HCT116 (cell line): ENCODE results near the gene NPW. TPM values are rescaled to one million over a fixed set of nuclear protein-coding genes. Genes with fewer than 3 reads are reported as not detected.

Experiments used
- ATAC-seq: fragments of 200-7000 bp; cut with Tn5 transposase; 2 replicates; pipeline ENCODE4 v1.9.1; 2020; ENCODE audit warnings: mild to moderate bottlenecking, moderate library complexity
- BruUV-seq: library from RNA; stranded (reverse); fragments of 400-500 nt; replicated peaks from 2 replicates; lab custom pipeline; 2021; lab: Mats Ljungman, UMichigan
- CTCF ChIA-PET: fragments of 300-600 bp; sonication (Branson Sonifier 250); formaldehyde crosslinking; loops from one replicate; lab custom pipeline; 2021; ENCODE audit warnings: antibody characterized with exemption; lab: Charles Lee
- POLR2A ChIA-PET: fragments of 300-600, 350-600 bp; sonication (Branson Sonifier 250); formaldehyde crosslinking; loops from one replicate; lab custom pipeline; 2021; ENCODE audit warnings: antibody characterized with exemption; lab: Charles Lee
- RAD21 ChIA-PET, 2 experiments: fragments of 300-600 bp; sonication (Branson Sonifier 250); formaldehyde crosslinking; loops; one replicate each; lab custom pipeline; 2023; ENCODE audit warnings: low total read pairs in 2 of 2; ENCODE audit not compliant: uncharacterized antibody in 2 of 2, unreplicated experiment in 2 of 2, low non-redundant PET in 1 of 2; lab: Charles Lee
- DNase-seq: peaks from one replicate; pipeline ENCODE4 v3.0.0-alpha.2; 2010; ENCODE audit warnings: low read depth, low spot score
- H2AFZ ChIP-seq: fragments of 200-600 bp; shearing (Covaris generic), sonication (generic); 2 replicates; pipeline ENCODE4 v1.6.1; 2017; ENCODE audit warnings: low read depth, mixed run types, mixed read lengths, antibody characterized with exemption, low read length; ENCODE audit not compliant: poor library complexity, severe bottlenecking
- H3K27ac ChIP-seq: 2 replicates; pipeline ENCODE4 v1.5.1; 2012; ENCODE audit warnings: low read depth, low read length
- H3K27me3 ChIP-seq: fragments of 200-600 bp; sonication (generic); 2 replicates; pipeline ENCODE4 v1.6.1; 2016; ENCODE audit warnings: mixed run types, low read length, mixed read lengths; ENCODE audit not compliant: insufficient read depth
- H3K36me3 ChIP-seq, 2 experiments: fragments of 200-500 bp in 1 of 2; fragments of 200-600 bp in 1 of 2; sonication (Bioruptor generic) in 1 of 2; sonication (generic) in 1 of 2; 2 replicates each; pipeline versions ENCODE4 v1.5.1 to v1.6.1; 2014 to 2016; ENCODE audit warnings: low read length in 2 of 2, inconsistent platforms in 1 of 2, mixed read lengths in 1 of 2, mixed run types in 1 of 2; ENCODE audit not compliant: insufficient read depth in 2 of 2, control insufficient read depth in 1 of 2
- H3K4me1 ChIP-seq, 2 experiments: fragments of 200-600 bp in 1 of 2; sonication (generic) in 1 of 2; 2 replicates each; pipeline versions ENCODE4 v1.5.1 to v1.6.1; 2012 to 2017; ENCODE audit warnings: low read length in 2 of 2, inconsistent platforms in 1 of 2, mild to moderate bottlenecking in 1 of 2, mixed read lengths in 1 of 2, mixed run types in 1 of 2, moderate library complexity in 1 of 2; ENCODE audit not compliant: insufficient read depth in 2 of 2, control insufficient read depth in 1 of 2
- H3K4me2 ChIP-seq: fragments of 200-600 bp; sonication (generic); 2 replicates; pipeline ENCODE4 v1.6.1; 2017; ENCODE audit warnings: mixed run types, low read length, mixed read lengths
- H3K4me3 ChIP-seq, 2 experiments: fragments of 200-600 bp in 1 of 2; sonication (generic) in 1 of 2; replicated peaks in 1 of 2; 2 replicates each; pipeline ENCODE4 v1.5.1; 2011 to 2016; ENCODE audit warnings: low read length in 2 of 2, control low read depth in 1 of 2, low read depth in 1 of 2, mild to moderate bottlenecking in 1 of 2, mixed read lengths in 1 of 2, mixed run types in 1 of 2
- H3K79me2 ChIP-seq: fragments of 200-600 bp; sonication (generic); 2 replicates; pipeline ENCODE4 v1.6.1; 2017; ENCODE audit warnings: mild to moderate bottlenecking, mixed run types, low read length, moderate library complexity, mixed read lengths; ENCODE audit not compliant: insufficient read depth
- H3K9ac ChIP-seq: fragments of 200-600 bp; sonication (generic); 2 replicates; pipeline ENCODE4 v1.6.1; 2016; ENCODE audit warnings: low read length, mixed read lengths
- H3K9me2 ChIP-seq: fragments of 200-600 bp; sonication (generic), shearing (Covaris generic); 2 replicates; pipeline ENCODE4 v1.6.1; 2017; ENCODE audit warnings: mixed run types, mild to moderate bottlenecking, moderate library complexity; ENCODE audit not compliant: insufficient read depth
- H3K9me3 ChIP-seq, 2 experiments: fragments of 200-500 bp in 1 of 2; fragments of 200-600 bp in 1 of 2; sonication (Bioruptor generic) in 1 of 2; sonication (generic) in 1 of 2; 2 replicates each; pipeline ENCODE4 v1.6.1; 2014 to 2017; ENCODE audit warnings: low read length in 2 of 2, mixed read lengths in 2 of 2, inconsistent platforms in 1 of 2, low read depth in 1 of 2, mild to moderate bottlenecking in 1 of 2, mixed run types in 1 of 2, moderate library complexity in 1 of 2; ENCODE audit not compliant: control insufficient read depth in 1 of 2, insufficient read depth in 1 of 2
- H4K20me1 ChIP-seq: fragments of 200-600 bp; sonication (generic), shearing (Covaris generic); 2 replicates; pipeline ENCODE4 v1.6.1; 2017; ENCODE audit warnings: mixed run types, mild to moderate bottlenecking, moderate library complexity; ENCODE audit not compliant: insufficient read depth
- CEBPB ChIP-seq: IDR thresholded peaks from 2 replicates; pipeline ENCODE4 v1.6.1; 2012; ENCODE audit warnings: low read depth
- ELF1 ChIP-seq: IDR thresholded peaks from 2 replicates; pipeline ENCODE4 v1.6.1; 2012; ENCODE audit warnings: low read depth, borderline replicate concordance
- EZH2 ChIP-seq: fragments of 200-600 bp; sonication (generic); IDR thresholded peaks from 2 replicates; pipeline ENCODE4 v1.6.1; 2017; ENCODE audit warnings: antibody characterized with exemption, mixed run types
- EZH2phosphoT487 ChIP-seq: fragments of 200-600 bp; IDR thresholded peaks from 2 replicates; pipeline ENCODE4 v1.6.1; 2018; ENCODE audit warnings: antibody characterized with exemption, borderline replicate concordance
- FOSL1 ChIP-seq: IDR thresholded peaks from 2 replicates; pipeline ENCODE4 v1.6.1; 2012; ENCODE audit warnings: low read depth
- REST ChIP-seq: IDR thresholded peaks from 2 replicates; pipeline ENCODE4 v1.6.1; 2012; ENCODE audit warnings: low read depth
- SIN3A ChIP-seq: IDR thresholded peaks from 2 replicates; pipeline ENCODE4 v1.6.1; 2012; ENCODE audit warnings: low read depth
- SP1 ChIP-seq: IDR thresholded peaks from 2 replicates; pipeline ENCODE4 v1.6.1; 2012; ENCODE audit warnings: low read depth
- TCF7L2 ChIP-seq: IDR thresholded peaks from 2 replicates; pipeline ENCODE4 v1.7.0; 2011; ENCODE audit warnings: borderline replicate concordance, inconsistent platforms; ENCODE audit not compliant: insufficient read depth, insufficient read length; ENCODE audit errors: extremely low read depth
- ZBTB33 ChIP-seq: IDR thresholded peaks from 2 replicates; pipeline ENCODE4 v1.6.1; 2011; ENCODE audit warnings: mild to moderate bottlenecking, low read length, moderate library complexity; ENCODE audit not compliant: insufficient replicate concordance; ENCODE audit errors: extremely low read depth
- intact Hi-C: fragments of 100-400 bp; cut with micrococcal nuclease; formaldehyde crosslinking; loops from 2 replicates; pipeline ENCODE4 v1.10.0; 2022
- total RNA-seq: library from RNA; stranded (reverse); gene quantifications from one replicate; pipeline ENCODE4 v1.2.1, GENCODE V29; 2021; ENCODE audit not compliant: unreplicated experiment
- TF ChIP-seq, protein P1 (sequence below), 3 experiments: fragments of 200-600 bp in 1 of 3; sonication (generic) in 1 of 3; IDR thresholded peaks in 2 of 3; conservative IDR thresholded peaks in 1 of 3; 2 replicates each; pipeline ENCODE4 v1.5.1; 2012 to 2017; ENCODE audit warnings: low read depth in 2 of 3, low read length in 2 of 3, antibody characterized with exemption in 1 of 3, borderline replicate concordance in 1 of 3, control low read depth in 1 of 3, mild to moderate bottlenecking in 1 of 3, mixed read lengths in 1 of 3, mixed run types in 1 of 3, moderate library complexity in 1 of 3; ENCODE audit not compliant: insufficient read depth in 1 of 3
- TF ChIP-seq, protein P2 (sequence below): IDR thresholded peaks from 2 replicates; pipeline ENCODE4 v1.6.1; 2012

Gene NPW
- total RNA-seq, 1 experiment from 2014 or later, result 226 TPM

DNA sequence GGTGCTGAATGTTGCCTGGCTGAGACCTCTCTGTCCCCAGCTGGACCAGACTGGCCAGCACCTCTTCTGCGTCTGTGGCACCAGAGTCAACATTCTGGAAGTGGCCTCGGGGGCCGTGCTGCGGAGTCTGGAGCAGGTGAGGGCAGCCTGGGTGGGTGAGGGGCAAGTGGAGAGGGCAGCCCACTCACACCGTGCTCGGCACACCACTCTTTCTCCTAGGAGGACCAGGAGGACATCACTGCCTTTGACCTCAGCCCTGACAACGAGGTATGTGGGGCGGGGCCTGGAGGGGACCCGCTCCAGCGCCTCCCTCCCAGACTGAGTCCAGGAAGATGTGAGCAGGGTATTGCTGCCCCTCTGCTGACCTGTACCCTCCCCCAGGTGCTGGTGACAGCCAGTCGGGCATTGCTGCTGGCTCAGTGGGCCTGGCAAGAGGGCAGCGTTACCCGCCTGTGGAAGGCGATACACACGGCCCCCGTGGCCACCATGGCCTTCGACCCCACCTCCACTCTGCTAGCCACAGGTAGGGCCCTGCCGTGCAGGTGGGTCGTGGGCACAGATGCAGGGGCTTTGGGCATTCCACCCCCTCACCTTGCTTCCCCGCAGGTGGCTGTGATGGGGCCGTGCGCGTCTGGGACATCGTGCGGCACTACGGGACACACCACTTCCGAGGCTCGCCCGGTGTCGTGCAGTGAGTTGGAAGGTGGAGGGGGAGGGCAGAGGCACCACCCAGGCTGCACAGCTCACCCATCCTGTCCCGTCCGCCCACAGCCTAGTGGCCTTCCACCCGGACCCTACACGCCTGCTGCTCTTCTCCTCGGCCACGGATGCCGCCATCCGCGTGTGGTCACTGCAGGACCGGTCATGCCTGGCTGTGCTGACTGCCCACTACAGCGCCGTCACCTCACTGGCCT is 45.2 kb upstream of the NPW start:
- Histone ChIP-seq H4K20me1 (no peaks in the 10 kb centered on the region), H3K27me3 (no peaks in the 10 kb centered on the region), H3K4me3 (no peak overlapping the region), H3K9me2 (no peaks in the 10 kb centered on the region), H3K9me3 (no peaks in the 10 kb centered on the region), H3K79me2 (peaks cover 37% of the 10 kb centered on the region), H3K4me2 (no peak overlapping the region), H3K4me1 (peaks cover 12 to 37% of the 10 kb centered on the region in 2 experiments), H2AFZ (no peak overlapping the region), H3K9ac (no peak overlapping the region), H3K36me3 (peaks cover 0 to 41% of the 10 kb centered on the region in 2 experiments; a peak in 2 of 4 replicates), H3K27ac (no peak overlapping the region)
- ChIA-PET POLR2A (interaction anchor here (1.4 to 12.5 kb wide), 2 partner anchors 9 to 10 kb away, joined by 5 to 104 read pairs; partner anchors contain the start of genes RNF151 and RPS2), CTCF (no interaction called here), RAD21 (no interaction called here)
- TF ChIP-seq, protein P1, sequence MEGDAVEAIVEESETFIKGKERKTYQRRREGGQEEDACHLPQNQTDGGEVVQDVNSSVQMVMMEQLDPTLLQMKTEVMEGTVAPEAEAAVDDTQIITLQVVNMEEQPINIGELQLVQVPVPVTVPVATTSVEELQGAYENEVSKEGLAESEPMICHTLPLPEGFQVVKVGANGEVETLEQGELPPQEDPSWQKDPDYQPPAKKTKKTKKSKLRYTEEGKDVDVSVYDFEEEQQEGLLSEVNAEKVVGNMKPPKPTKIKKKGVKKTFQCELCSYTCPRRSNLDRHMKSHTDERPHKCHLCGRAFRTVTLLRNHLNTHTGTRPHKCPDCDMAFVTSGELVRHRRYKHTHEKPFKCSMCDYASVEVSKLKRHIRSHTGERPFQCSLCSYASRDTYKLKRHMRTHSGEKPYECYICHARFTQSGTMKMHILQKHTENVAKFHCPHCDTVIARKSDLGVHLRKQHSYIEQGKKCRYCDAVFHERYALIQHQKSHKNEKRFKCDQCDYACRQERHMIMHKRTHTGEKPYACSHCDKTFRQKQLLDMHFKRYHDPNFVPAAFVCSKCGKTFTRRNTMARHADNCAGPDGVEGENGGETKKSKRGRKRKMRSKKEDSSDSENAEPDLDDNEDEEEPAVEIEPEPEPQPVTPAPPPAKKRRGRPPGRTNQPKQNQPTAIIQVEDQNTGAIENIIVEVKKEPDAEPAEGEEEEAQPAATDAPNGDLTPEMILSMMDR (IDR thresholded peaks at IDR 0.05 in 2 of 3, conservative IDR thresholded peaks at IDR 0.05 in 1 of 3; ENCODE audit: borderline replicate concordance in 1 of 3, insufficient read depth in 1 of 3, low read depth in 2 of 3, low read length in 2 of 3), result no peak
- no peak for TF ChIP-seq EZH2phosphoT487
- no peak for TF ChIP-seq FOSL1
- TF ChIP-seq TCF7L2, result no peak
- TF ChIP-seq SIN3A, result no peak
- TF ChIP-seq CEBPB, result no peak
- TF ChIP-seq ELF1, result no peak
- no peak for TF ChIP-seq ZBTB33
- TF ChIP-seq EZH2, result no peak
- no peak for TF ChIP-seq SP1
- TF ChIP-seq, protein P2, sequence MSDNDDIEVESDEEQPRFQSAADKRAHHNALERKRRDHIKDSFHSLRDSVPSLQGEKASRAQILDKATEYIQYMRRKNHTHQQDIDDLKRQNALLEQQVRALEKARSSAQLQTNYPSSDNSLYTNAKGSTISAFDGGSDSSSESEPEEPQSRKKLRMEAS, result no peak
- TF ChIP-seq REST, result no peak
- intact Hi-C loops, result no loop called here
- BruUV-seq, result no TSS peak
- DNase-seq (no peak), ATAC-seq (no peak)
